ENCODE measurements around the gene PIH1D1.

Gene PIH1D1

GRCh38 chr19:49411681-49412326 is 39.8 kb downstream of the PIH1D1 start:
- in situ Hi-C loops (cut with HindIII; ENCODE audit: low pct_unique_long_range_greater_than_20kb, low sequenced_read_pairs) = no loop called here
- TF ChIP-seq JUND (IDR thresholded peaks at IDR 0.05; ENCODE audit: low read depth) = no peak
- no peak for DNase-seq (ENCODE audit: low read depth in 1 of 2, low spot score in 1 of 2)

- in situ Hi-C loops (cut with HindIII; ENCODE audit: low pct_unique_long_range_greater_than_20kb, low sequenced_read_pairs) = no loop called here
- TF ChIP-seq JUND (IDR thresholded peaks at IDR 0.05; ENCODE audit: low read depth) = no peak
- no peak for DNase-seq (ENCODE audit: low read depth in 1 of 2, low spot score in 1 of 2)
Observed at GRCh38 chr19:49409441-49410029, 42.1 kb downstream of the PIH1D1 start.

GRCh38 chr19:49408816-49409440 is 42.7 kb downstream of the PIH1D1 start:
- in situ Hi-C loops (cut with HindIII; ENCODE audit: low pct_unique_long_range_greater_than_20kb, low sequenced_read_pairs) = no loop called here
- no peak for TF ChIP-seq JUND (IDR thresholded peaks at IDR 0.05; ENCODE audit: low read depth)
- DNase-seq (ENCODE audit: low read depth in 1 of 2, low spot score in 1 of 2) = no peak

GRCh38 chr19:49407482-49408015 is 44.1 kb downstream of the PIH1D1 start:
- in situ Hi-C loops (cut with HindIII; ENCODE audit: low pct_unique_long_range_greater_than_20kb, low sequenced_read_pairs) = no loop called here
- TF ChIP-seq JUND (IDR thresholded peaks at IDR 0.05; ENCODE audit: low read depth) = no peak
- DNase-seq (ENCODE audit: low read depth in 1 of 2, low spot score in 1 of 2) = no peak

GRCh38 chr19:49407079-49407478 is 44.5 kb downstream of the PIH1D1 start:
- in situ Hi-C loops (cut with HindIII; ENCODE audit: low pct_unique_long_range_greater_than_20kb, low sequenced_read_pairs) = no loop called here
- TF ChIP-seq JUND (IDR thresholded peaks at IDR 0.05; ENCODE audit: low read depth) = no peak
- no peak for DNase-seq (ENCODE audit: low read depth in 1 of 2, low spot score in 1 of 2)

GRCh38 chr19:49403404-49404187 is 48.0 kb downstream of the PIH1D1 start:
- in situ Hi-C loops (cut with HindIII; ENCODE audit: low pct_unique_long_range_greater_than_20kb, low sequenced_read_pairs) = no loop called here
- no peak for TF ChIP-seq JUND (IDR thresholded peaks at IDR 0.05; ENCODE audit: low read depth)
- peak in 1 of 2 experiments; percentile 64 for DNase-seq (ENCODE audit: low read depth in 1 of 2, low spot score in 1 of 2)

GRCh38 chr19:49400029-49400428 is 51.6 kb downstream of the PIH1D1 start:
- in situ Hi-C loops (cut with HindIII; ENCODE audit: low pct_unique_long_range_greater_than_20kb, low sequenced_read_pairs) = no loop called here
- no peak for TF ChIP-seq JUND (IDR thresholded peaks at IDR 0.05; ENCODE audit: low read depth)
- no peak for DNase-seq (ENCODE audit: low read depth in 1 of 2, low spot score in 1 of 2)

- in situ Hi-C loops (cut with HindIII; ENCODE audit: low pct_unique_long_range_greater_than_20kb, low sequenced_read_pairs) = no loop called here
- no peak for TF ChIP-seq JUND (IDR thresholded peaks at IDR 0.05; ENCODE audit: low read depth)
- DNase-seq (ENCODE audit: low read depth in 1 of 2, low spot score in 1 of 2) = no peak
Observed at GRCh38 chr19:49398931-49399330, 52.7 kb downstream of the PIH1D1 start.

GRCh38 chr19:49398001-49398615 is 53.5 kb downstream of the PIH1D1 start:
- DNase-seq (ENCODE audit: low read depth in 1 of 2, low spot score in 1 of 2) = no peak
- no peak for TF ChIP-seq JUND (IDR thresholded peaks at IDR 0.05; ENCODE audit: low read depth)
- in situ Hi-C loops (cut with HindIII; ENCODE audit: low pct_unique_long_range_greater_than_20kb, low sequenced_read_pairs) = no loop called here

- in situ Hi-C loops (cut with HindIII; ENCODE audit: low pct_unique_long_range_greater_than_20kb, low sequenced_read_pairs) = no loop called here
- no peak for TF ChIP-seq JUND (IDR thresholded peaks at IDR 0.05; ENCODE audit: low read depth)
- no peak for DNase-seq (ENCODE audit: low read depth in 1 of 2, low spot score in 1 of 2)
Observed at GRCh38 chr19:49396738-49397505, 54.7 kb downstream of the PIH1D1 start.
